ENCODE data around the gene IQSEC1.

Gene IQSEC1

DNA sequence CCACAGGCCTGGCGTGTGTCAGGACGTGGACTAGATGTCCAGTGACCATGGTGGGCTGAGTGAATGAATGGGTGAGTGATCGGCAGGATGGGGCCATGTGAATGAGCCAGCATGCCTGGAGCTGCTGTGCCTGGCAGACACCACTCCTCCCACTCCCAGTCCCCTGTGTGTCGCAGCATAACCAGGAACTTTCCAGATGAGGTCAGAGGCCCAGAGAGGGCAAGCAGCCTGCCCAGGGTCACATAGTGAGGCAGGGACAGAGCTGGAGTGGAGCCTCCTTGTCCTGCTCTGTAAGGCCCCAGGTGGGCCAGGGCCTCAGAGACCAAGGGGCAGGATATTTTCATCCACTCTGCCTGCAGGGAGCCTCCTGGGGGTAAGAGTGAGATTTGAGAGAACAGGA is 6.4 kb downstream of the IQSEC1 start:
- no peak for FAIRE-seq

GRCh38 chr3:13066236-13066635 is 7.0 kb downstream of the IQSEC1 start:
- no peak for FAIRE-seq

GRCh38 chr3:13065727-13066126 is 7.5 kb downstream of the IQSEC1 start:
- no peak for FAIRE-seq

GRCh38 chr3:13064964-13065363 is 8.3 kb downstream of the IQSEC1 start:
- FAIRE-seq: no peak

GRCh38 chr3:13064159-13064868 is 8.9 kb downstream of the IQSEC1 start:
- no peak for FAIRE-seq

GRCh38 chr3:13063225-13063624 is 10.0 kb downstream of the IQSEC1 start:
- FAIRE-seq: no peak

DNA sequence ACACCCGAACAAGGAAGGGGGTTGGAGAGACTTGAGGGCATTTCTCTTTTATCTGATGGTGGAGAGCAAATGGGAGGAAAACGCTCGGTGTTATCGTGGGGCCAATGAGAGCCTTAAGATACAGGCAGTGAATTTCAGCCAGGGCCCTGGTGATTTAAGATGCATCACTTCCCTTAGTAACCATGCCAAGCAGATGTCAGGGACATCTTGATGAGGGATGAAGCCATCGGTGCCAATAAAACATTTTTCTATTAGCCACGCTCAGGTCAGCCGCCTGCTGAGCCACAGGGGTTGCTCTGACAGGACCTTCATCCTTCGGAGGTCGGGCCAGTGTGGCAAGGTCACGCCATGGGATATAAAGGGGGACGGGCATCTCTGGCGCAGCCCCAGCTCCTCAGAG is 10.6 kb downstream of the IQSEC1 start:
- no peak for FAIRE-seq

DNA sequence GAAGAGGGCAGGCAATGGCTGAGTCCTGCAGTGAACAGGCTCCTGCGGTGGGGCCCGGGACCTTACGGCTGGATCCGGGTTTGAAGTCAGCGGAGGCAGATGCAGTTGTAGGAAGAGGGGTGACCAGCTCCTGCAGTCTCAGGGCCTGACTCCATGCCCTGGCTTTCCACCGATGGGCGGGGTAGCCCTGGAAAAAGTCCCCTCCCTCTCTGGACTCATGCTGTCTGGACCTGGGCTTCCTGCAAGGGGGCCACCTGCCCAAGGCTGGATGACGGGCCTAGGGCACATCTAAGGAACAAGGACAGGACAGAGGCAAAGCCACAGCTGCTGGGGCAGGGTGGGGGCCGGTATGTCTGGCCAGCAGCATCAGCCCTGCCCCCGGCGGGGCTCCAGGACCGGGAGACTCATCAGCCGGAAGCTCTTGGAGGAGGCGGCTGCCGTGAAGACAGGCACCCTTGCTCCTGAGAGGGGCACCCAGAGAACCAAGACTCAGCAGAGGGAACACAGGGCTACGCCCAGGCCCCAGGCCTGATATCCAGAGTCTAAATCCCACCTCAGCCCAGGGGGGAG is 12.8 kb downstream of the IQSEC1 start:
- FAIRE-seq: no peak

GRCh38 chr3:13058346-13059120 is 14.7 kb downstream of the IQSEC1 start:
- no peak for FAIRE-seq

- no peak for FAIRE-seq
These were observed 15.8 kb downstream of the IQSEC1 start for GRCh38 chr3:13057282-13058040.

- FAIRE-seq: no peak
These were observed 17.6 kb downstream of the IQSEC1 start for GRCh38 chr3:13055634-13056033.

GRCh38 chr3:13054341-13055285 is 18.6 kb downstream of the IQSEC1 start:
- FAIRE-seq: no peak

GRCh38 chr3:13053893-13054292 is 19.3 kb downstream of the IQSEC1 start:
- no peak for FAIRE-seq

DNA sequence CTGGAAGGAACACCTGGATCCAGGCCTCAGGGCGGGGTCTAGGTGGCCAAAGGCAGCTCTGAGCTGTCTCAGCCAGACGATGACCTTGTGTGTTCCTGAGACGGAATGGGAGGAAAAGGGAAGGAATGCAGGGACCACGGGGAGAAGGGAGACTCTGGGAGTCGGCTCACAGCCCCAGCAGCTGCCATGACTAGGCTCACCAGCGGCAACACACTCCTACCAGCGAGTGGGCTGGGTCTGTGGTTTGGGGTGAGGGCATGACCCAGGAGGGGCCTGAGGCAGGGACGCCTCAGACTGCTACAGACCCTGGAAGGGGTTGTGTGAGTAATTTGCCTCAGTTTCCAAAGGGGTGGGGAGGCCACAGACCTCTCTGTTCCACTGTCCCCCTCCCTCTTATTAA is 19.8 kb downstream of the IQSEC1 start:
- FAIRE-seq: no peak

GRCh38 chr3:13052191-13052820 is 20.9 kb downstream of the IQSEC1 start:
- FAIRE-seq: no peak

DNA sequence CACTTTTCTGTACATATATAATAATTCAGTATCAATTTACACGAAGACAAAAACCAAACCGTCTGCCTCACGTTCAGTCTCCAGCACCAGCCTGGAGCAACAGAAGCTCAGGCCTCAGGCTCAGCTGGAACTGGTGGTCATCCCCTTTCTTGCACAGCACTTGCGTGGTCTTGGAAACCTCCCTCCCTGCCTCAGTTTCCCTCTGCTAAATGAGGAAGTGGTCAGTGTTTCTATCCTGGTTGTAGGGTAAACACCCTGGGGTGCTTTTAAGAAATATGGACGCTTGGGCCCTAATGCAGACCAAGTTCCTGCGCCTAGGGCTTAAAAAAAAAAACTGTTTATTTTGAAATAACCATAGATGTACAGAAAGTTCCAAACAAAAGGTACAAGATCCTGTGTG is 21.6 kb downstream of the IQSEC1 start:
- FAIRE-seq: no peak

DNA sequence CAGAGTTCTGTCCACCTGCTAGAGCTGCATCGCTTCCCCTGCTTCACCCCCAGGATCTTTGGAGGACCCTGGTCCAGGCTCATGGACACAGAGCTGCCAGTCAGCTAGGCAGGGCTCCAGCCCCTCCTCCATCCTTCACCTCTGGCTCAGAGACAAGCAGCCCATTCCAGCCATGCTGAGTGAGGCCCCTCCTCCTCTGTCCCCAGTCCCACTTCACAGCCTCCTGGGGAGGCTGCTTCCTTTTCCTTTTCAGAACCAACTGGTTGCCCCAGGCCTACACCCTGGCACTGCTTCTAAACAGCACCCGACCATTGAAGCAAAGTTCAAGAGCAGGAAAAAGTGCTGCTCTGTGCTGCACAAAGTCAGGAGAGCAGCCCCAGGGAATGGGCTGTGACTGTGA is 22.2 kb downstream of the IQSEC1 start:
- no peak for FAIRE-seq

DNA sequence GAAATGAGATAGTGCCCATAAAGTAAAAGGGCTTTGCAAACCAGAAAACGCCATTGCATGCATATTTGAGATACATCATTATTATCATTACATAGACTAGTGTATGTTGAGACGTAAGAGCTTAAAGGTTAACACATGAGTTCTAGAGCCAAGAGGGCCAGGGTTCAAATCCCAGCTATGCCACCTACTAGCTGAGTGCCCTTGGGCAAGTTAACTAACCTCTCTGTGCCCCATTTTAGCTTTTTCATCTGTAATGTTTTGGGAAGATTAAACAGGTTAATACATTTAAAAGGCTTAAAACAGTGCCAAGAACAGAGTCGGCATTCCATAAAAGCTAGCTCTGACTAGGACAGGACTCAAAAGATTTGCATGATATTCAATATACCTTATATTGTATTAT is 22.8 kb downstream of the IQSEC1 start:
- FAIRE-seq: no peak

- no peak for FAIRE-seq
These were observed 23.8 kb downstream of the IQSEC1 start for GRCh38 chr3:13049400-13049799.

- FAIRE-seq: no peak
These were observed 25.7 kb downstream of the IQSEC1 start for GRCh38 chr3:13047296-13048165.

All from A204.1 (cell line).